ENCODE measurements around the gene CASKIN2. TPM values are rescaled to one million over a fixed set of nuclear protein-coding genes. Genes with fewer than 3 reads are reported as not detected.

The CASKIN2 gene
- total RNA-seq, 1 donor from 2014 or later = 50.6 TPM

GRCh38 chr17:75549246-75550138 lies 34.2 kb upstream of the CASKIN2 start:
- Mint-ChIP-seq H3K4me3 (ENCODE audit: low read depth) (peak overlapping the region; percentile 58), H3K9me3 (ENCODE audit: low read depth) (no peaks in the 10 kb centered on the region), H3K27ac (peak overlapping the region; percentile 99), H3K27me3 (no peaks in the 10 kb centered on the region), H3K4me1 (ENCODE audit: low read depth) (peaks cover 40% of the 10 kb centered on the region), H3K36me3 (ENCODE audit: insufficient read depth) (peaks cover 11% of the 10 kb centered on the region)
- no peak for TF ChIP-seq CTCF (IDR thresholded peaks at IDR 0.05; ENCODE audit: unreplicated experiment)
- peak; percentile 76 for DNase-seq (ENCODE audit: low spot score, unreplicated experiment)

DNA sequence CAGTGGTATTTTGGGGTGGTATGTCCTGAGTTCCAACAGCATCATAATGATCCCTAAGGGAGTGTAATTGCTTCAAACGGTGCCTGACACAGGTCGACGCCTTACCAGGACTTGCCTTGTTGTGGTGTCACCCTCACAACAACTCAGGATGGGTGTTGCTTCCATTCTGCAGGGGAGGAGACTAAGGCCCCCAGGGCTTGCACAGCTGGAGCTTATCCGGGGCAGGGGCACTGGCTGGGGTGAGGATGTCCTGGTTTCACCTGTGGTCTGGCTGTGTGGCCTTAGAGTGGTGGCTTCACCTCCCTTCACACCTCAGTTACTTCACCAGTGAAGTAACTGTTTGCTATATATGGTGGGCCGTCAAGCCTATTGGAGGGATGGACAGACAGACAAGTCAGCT lies 33.5 kb upstream of the CASKIN2 start:
- Mint-ChIP-seq H3K4me1 (ENCODE audit: low read depth) (peaks cover 42% of the 10 kb centered on the region), H3K9me3 (ENCODE audit: low read depth) (no peaks in the 10 kb centered on the region), H3K27me3 (no peaks in the 10 kb centered on the region), H3K4me3 (ENCODE audit: low read depth) (no peak overlapping the region), H3K36me3 (ENCODE audit: insufficient read depth) (peaks cover 14% of the 10 kb centered on the region), H3K27ac (peak overlapping the region; percentile 99)
- no peak for TF ChIP-seq CTCF (IDR thresholded peaks at IDR 0.05; ENCODE audit: unreplicated experiment)
- DNase-seq (ENCODE audit: low spot score, unreplicated experiment) = no peak

DNA sequence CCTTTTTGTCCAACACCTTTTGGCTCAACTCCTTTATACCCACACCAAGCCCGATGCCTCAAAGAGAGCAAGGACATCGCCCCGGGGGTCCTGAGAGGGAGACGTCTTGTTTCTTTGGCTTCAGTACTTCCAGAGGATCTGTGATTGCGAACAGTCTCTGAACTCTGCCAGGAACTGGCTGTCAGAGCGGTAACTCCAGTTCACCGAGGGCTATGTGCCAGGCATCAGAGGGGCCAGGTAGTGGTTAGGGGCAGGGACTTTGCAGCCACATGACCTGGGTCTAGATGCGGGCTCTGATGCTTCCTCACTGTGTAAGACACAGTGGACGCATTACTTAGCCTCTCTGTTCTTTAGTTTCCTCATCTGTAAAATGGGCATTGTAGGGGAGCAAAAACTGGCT lies 31.8 kb upstream of the CASKIN2 start:
- Mint-ChIP-seq H3K27me3 (no peaks in the 10 kb centered on the region), H3K27ac (peak overlapping the region; percentile 64), H3K4me3 (ENCODE audit: low read depth) (no peak overlapping the region), H3K36me3 (ENCODE audit: insufficient read depth) (peaks cover 10% of the 10 kb centered on the region), H3K9me3 (ENCODE audit: low read depth) (no peaks in the 10 kb centered on the region), H3K4me1 (ENCODE audit: low read depth) (peaks cover 45% of the 10 kb centered on the region)
- TF ChIP-seq CTCF (IDR thresholded peaks at IDR 0.05; ENCODE audit: unreplicated experiment) = no peak
- no peak for DNase-seq (ENCODE audit: low spot score, unreplicated experiment)

GRCh38 chr17:75546181-75546580 lies 30.8 kb upstream of the CASKIN2 start:
- Mint-ChIP-seq H3K27ac (peak overlapping the region; percentile 77), H3K27me3 (no peaks in the 10 kb centered on the region), H3K9me3 (ENCODE audit: low read depth) (no peaks in the 10 kb centered on the region), H3K36me3 (ENCODE audit: insufficient read depth) (peaks cover 10% of the 10 kb centered on the region), H3K4me3 (ENCODE audit: low read depth) (peak overlapping the region; percentile 37), H3K4me1 (ENCODE audit: low read depth) (peaks cover 51% of the 10 kb centered on the region)
- no peak for TF ChIP-seq CTCF (IDR thresholded peaks at IDR 0.05; ENCODE audit: unreplicated experiment)
- DNase-seq (ENCODE audit: low spot score, unreplicated experiment) = no peak

- Mint-ChIP-seq H3K27ac (peak overlapping the region; percentile 29), H3K27me3 (no peaks in the 10 kb centered on the region), H3K36me3 (ENCODE audit: insufficient read depth) (peaks cover 10% of the 10 kb centered on the region), H3K4me1 (ENCODE audit: low read depth) (peaks cover 47% of the 10 kb centered on the region), H3K4me3 (ENCODE audit: low read depth) (no peak overlapping the region), H3K9me3 (ENCODE audit: low read depth) (no peaks in the 10 kb centered on the region)
- DNase-seq (ENCODE audit: low spot score, unreplicated experiment) = no peak
- no peak for TF ChIP-seq CTCF (IDR thresholded peaks at IDR 0.05; ENCODE audit: unreplicated experiment)
These were observed 28.9 kb upstream of the CASKIN2 start for GRCh38 chr17:75544250-75544649.

All from progenitor cell of endocrine pancreas (in vitro differentiated cells).